GM21447 (cell line): ENCODE measurements around the gene SLC39A1.
A peak's percentile ranks its signal among the peaks of the same experiment; 100 is the strongest.
"Not testable (repeated sequence)": the region's sequence is repeated elsewhere in the genome, so short reads cannot be mapped to it uniquely, and the experiment has no call there.

Source experiments
- ATAC-seq: cut with Tn5 transposase; IDR thresholded peaks from one replicate; pipeline ENCODE4 v1.9.1; 2021; ENCODE audit not compliant: unreplicated experiment

The SLC39A1 gene

GRCh38 chr1:153932156-153933131, 30.9 kb downstream of the SLC39A1 start:
- ATAC-seq, result no peak

DNA sequence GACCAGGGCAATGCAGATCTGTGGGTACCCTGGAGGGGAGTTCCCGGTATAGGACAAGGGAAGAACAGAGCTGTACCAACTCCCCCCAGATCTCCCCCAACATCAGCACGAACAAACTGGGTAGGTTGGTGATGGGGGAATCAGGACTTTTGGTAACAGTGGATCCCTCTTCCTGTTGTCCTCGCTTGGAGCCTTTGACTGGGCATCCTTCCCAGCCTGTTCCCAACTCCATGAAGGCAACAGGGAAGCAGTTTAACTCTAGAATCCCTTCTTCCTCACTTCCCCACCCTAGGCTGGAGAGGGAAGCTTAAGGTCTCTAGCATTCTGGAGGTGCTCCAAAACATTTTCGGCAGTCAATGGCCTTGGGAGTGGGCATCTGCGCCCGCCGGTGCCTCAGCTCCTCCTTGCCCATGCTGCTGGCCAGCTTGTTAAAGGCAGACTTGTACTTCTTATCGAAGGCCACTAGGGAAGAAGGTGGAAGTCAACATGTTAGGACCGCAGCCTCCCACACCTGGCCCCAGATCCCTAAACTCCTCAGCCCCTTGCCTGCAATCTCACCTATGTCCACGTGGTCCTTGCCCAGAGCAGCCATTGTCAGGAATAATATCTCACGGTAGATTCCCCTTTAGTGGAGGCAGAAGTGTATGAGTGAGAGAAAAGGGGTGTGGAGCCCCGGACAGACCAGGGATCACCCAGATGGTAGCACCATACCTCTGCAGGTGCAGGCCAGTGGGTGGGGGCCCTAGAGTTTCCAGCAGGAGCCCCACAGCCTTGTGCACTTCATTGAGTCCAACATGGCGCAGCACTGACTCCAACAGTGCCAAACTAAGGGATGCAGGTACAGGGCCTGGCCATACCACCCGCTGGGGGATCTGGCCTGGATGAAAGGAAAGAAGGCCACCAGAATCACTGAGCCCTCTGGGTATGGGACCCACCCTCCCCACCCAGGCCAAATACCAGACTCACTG, 33.1 kb downstream of the SLC39A1 start:
- ATAC-seq, result no peak

DNA sequence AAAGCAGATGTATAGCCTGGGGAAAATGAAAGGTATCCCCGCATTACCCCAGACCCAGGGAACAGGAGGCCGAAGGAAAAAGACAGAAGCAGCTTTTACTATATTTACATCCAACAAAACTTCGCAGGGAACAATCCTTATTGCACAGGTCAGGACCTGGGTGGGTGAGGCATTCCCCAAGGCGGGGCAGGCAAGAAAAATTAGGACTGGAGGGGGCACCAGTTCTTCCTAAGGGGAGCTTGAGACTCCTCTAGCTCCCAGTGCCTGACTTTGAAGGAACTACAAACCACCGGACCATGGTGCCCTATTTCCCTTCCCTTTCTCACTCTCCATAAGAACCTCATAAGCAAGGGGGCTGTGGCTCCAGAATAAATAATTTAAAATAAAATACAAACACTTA, 33.9 kb downstream of the SLC39A1 start:
- ATAC-seq, result no peak

DNA sequence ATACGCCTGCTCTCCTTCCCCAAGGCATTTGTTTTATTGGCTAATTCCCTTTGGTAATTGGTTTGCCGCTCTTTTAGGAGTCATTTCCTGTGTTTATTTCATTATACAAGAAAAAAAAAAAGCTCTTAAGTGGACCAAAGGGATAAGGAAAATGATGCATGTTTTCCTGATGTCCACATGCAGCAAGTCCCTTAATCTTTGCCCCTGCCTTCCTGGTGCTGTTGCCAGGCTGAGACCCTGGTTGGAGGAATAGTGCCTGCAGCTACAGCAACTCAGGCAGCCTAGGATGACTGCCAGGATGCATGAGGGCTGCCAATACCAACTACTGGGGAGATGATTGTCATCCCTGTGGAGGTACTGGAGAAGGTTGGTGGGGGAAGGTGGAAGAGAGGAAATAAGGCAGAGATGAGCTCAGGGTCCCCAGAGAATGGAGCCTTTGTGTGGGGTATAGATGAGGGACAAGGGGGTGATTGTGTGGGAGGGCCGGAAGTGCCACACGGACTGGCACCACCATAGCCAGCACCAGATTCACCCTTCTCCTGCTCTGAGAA, 34.5 kb downstream of the SLC39A1 start:
- ATAC-seq, result no peak

GRCh38 chr1:153928245-153928644, 35.1 kb downstream of the SLC39A1 start:
- ATAC-seq, result no peak

DNA sequence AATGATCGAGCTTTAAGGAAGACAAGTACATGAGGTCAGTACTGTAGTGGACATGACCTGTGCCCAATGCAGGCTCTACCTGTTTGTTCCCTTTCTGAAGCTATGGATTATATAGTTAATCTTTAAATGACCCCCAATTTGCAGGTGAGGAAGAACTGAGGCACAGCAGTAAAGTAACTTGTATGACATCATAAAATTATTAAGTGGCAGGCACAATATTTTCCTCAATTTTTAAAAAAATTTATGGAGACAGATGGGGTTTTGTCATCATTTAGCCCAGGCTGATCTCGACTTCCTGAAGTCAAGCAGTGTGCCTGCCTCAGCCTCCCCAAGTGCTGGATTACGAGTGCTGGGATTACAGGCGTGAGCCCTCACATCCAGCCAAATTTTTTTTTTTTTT, 36.9 kb downstream of the SLC39A1 start:
- ATAC-seq, result no peak

DNA sequence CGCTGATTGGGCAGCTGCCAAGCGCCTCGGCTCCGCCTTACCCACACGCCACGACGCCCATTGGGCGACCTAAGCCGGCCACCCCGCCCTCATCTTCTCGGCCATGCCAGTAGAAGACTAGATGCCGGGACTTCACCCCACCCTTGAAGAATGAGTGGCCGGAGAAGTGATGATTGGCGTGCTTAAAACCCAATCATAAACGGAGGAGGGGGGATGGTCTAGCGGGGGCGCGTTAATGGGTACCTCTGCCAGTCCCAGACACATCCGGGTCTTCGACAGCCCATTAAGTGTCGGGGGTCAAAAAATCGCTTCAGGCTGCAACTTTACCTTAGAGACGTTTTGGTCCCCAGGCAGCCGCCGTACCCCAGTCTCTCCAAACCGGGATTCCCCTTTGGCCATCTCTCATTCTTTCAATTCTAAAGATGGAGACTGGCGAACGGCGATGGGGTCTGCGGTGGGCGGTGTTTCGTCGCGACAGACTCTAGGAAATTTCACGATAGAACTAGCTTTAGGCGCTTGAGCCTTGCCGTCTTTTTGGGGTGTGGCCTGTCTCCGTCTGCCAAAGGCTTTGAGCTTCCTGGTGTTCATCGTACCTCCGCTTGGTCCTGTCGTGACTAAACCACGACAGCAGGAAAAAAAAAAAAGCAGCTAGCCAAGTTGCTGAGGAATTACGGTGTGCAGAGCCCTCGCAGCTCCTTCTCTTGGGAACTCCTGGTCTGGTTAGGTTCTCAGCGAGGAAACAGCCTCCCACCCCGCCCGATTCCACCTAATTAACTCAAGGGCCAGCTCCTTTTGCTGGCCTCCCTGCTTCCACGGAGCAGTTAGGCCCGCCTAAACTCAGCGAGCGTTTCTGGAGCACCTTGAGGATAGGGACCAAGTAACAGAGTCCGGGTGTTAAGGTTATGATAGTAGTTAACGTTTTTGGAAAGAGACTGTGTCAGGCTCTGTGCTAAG, 40.1 kb downstream of the SLC39A1 start, which contains the start of gene GATAD2B:
Gene GATAD2B, minus strand, starts transcription at position 1 of the 954 bp plus-strand sequence. CDS start 94,625 bp downstream, outside the sequence.
- ATAC-seq, result peak; percentile 92

- ATAC-seq, result peak; percentile 19
Observed at GRCh38 chr1:153922076-153922971, 41.0 kb downstream of the SLC39A1 start.

DNA sequence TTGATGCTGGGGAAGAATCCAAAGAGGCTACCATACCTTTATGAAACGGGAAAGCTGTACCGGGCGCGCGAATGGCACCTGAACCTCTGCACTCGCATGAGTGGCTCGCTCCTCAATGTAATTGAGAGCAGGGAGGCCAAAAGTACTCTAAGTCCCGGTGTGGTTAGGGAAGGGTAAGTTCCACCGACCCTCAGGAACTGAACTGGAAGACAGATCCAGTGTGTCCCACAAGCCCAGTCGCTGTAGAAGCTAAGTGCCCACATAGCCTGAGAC, 41.6 kb downstream of the SLC39A1 start:
- ATAC-seq, result no peak

DNA sequence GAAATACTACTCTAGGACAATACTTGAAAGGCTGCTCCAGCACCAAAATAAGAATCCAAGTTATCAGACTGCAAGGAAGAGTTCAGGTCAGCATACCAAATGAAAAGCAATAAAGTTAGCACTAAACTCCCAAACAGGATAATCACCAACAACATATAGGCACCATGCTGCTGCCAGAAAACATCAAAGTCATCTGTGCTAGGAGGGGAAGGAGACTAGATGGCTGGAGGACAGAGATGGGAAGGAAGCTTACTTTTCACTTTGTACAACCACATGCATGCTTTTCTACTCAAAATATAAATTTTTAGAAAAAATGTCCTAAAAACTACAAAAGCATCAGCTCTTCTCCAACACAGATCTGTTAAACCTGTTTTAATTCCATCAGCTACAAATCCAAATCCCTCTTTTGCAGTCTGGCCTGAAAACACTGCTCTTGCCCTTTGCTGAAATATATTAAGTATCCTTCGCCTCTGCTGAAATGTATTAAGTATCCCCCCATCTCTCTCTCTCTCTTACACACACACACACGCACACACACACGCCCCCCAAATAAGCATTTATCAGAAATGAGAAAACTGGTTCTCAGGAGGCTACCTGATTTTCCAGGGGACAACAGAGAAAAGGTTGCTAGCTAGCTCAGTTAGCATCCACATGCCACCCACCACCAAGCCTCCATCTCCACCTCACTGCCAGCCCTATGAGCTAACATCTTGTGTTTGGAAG, 42.1 kb downstream of the SLC39A1 start:
- ATAC-seq, result no peak

- no peak for ATAC-seq
Observed at GRCh38 chr1:153919876-153920852, 43.2 kb downstream of the SLC39A1 start.

DNA sequence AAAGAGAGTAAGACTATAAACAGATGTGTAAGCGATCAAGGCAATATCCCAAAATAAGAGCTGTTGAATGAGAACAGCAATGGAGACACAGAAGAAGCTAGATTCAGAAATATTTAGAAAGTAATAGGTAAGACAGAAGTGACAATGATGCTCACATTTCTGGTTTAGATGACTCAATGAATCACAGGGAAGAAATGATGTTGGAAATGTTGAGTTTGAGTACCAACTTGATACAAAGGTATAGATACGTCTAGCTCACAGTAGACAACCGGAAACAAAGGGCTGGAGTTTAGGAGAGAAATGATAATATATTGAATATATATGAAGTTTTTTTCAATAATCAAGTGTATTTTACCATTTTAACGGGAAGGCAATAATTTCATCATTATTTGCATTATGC, 47.0 kb downstream of the SLC39A1 start:
- ATAC-seq, result no peak

DNA sequence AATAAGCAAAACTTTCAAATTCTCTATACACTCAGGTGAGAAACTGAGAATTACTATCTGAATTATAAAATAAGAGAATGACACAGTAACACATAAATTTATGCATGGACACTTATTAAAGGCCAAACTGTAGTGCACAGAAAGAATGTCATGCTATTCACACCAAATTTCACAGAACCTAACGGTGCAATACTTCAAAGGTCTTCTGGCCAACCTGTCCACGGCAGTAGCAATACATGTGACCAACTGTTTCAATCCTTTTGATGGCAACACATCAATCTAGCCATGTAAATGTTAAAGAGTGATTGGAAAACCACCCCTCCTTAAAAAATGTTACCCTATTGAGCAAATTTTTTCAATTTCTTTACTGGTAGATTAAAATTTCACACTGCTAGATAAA, 51.0 kb downstream of the SLC39A1 start:
- ATAC-seq, result no peak

- ATAC-seq, result not testable (repeated sequence)
Observed at GRCh38 chr1:153910560-153910959, 52.8 kb downstream of the SLC39A1 start.
